WTC11 (cell line): ENCODE measurements around the gene PSD2. TPM values are rescaled to one million over a fixed set of nuclear protein-coding genes. Genes with fewer than 3 reads are reported as not detected.

Experiments
- ATAC-seq: fragments of 200-7000 bp; cut with Tn5 transposase; 2 replicates; pipeline ENCODE4 v1.10.0; 2021; ENCODE audit warnings: mild to moderate bottlenecking, moderate library complexity
- CTCF ChIA-PET: fragments of 300-600 bp; sonication (Branson Sonifier 250); formaldehyde crosslinking; loops from one replicate; lab custom pipeline; 2021; ENCODE audit warnings: antibody characterized with exemption; lab: Charles Lee
- POLR2A ChIA-PET: fragments of 350-600 bp; sonication (Branson Sonifier 250); formaldehyde crosslinking; loops from one replicate; lab custom pipeline; 2021; ENCODE audit warnings: antibody characterized with exemption; lab: Charles Lee
- DNase-seq: peaks from one replicate; pipeline ENCODE4 v3.0.0; 2021; ENCODE audit warnings: low spot score
- H3K27ac Mint-ChIP-seq: 2 replicates; pipeline ENCODE4 v1.8.0; 2021; ENCODE audit warnings: mixed read lengths
- H3K27me3 Mint-ChIP-seq: 2 replicates; pipeline ENCODE4 v1.8.0; 2021; ENCODE audit warnings: low read depth, mild to moderate bottlenecking, moderate library complexity, mixed read lengths
- H3K36me3 Mint-ChIP-seq: 2 replicates; pipeline ENCODE4 v1.8.0; 2021; ENCODE audit warnings: mixed read lengths
- H3K4me1 Mint-ChIP-seq: 2 replicates; pipeline ENCODE4 v1.8.0; 2022; ENCODE audit warnings: mixed read lengths
- H3K4me3 Mint-ChIP-seq: 2 replicates; pipeline ENCODE4 v1.8.0; 2021; ENCODE audit warnings: mild to moderate bottlenecking, moderate library complexity, mixed read lengths
- H3K9me3 Mint-ChIP-seq: 2 replicates; pipeline ENCODE4 v1.8.0; 2021; ENCODE audit warnings: mixed read lengths
- ATF1 ChIP-seq: sonication (generic); formaldehyde crosslinking; IDR thresholded peaks from 2 replicates; pipeline ENCODE4 v1.8.1; 2023; ENCODE audit warnings: mild to moderate bottlenecking, moderate library complexity, missing genetic modification reagents
- CBFB ChIP-seq: sonication (generic); formaldehyde crosslinking; IDR thresholded peaks from 2 replicates; pipeline ENCODE4 v1.8.1; 2022; ENCODE audit warnings: mild to moderate bottlenecking, low read depth, missing genetic modification reagents
- ESRRA ChIP-seq: sonication (generic); formaldehyde crosslinking; IDR thresholded peaks from 2 replicates; pipeline ENCODE4 v1.8.1; 2022; ENCODE audit warnings: mild to moderate bottlenecking, missing genetic modification reagents, borderline replicate concordance
- MXD4 ChIP-seq: fragments of 250-450 bp; sonication (Bioruptor Pico); IDR thresholded peaks from 2 replicates; pipeline ENCODE4 v1.8.0; 2021; ENCODE audit warnings: mild to moderate bottlenecking, moderate library complexity, borderline replicate concordance
- NR1H2 ChIP-seq: sonication (generic); formaldehyde crosslinking; IDR thresholded peaks from 2 replicates; pipeline ENCODE4 v1.9.0; 2021; ENCODE audit warnings: mild to moderate bottlenecking, moderate library complexity, missing genetic modification reagents
- RELA ChIP-seq: sonication (generic); formaldehyde crosslinking; IDR thresholded peaks from 2 replicates; pipeline ENCODE4 v1.8.1; 2022; ENCODE audit warnings: missing genetic modification reagents, mild to moderate bottlenecking, borderline replicate concordance
- TEAD1 ChIP-seq: sonication (generic); formaldehyde crosslinking; IDR thresholded peaks from 2 replicates; pipeline ENCODE4 v1.8.0; 2022; ENCODE audit warnings: mild to moderate bottlenecking, missing genetic modification reagents
- TEAD4 ChIP-seq: sonication (generic); formaldehyde crosslinking; IDR thresholded peaks from 2 replicates; pipeline ENCODE4 v1.8.0; 2022; ENCODE audit warnings: mild to moderate bottlenecking, missing genetic modification reagents
- ZNF219 ChIP-seq: sonication (generic); formaldehyde crosslinking; IDR thresholded peaks from 2 replicates; pipeline ENCODE4 v1.8.0; 2023; ENCODE audit warnings: missing genetic modification reagents, mild to moderate bottlenecking, borderline replicate concordance
- ZNF317 ChIP-seq: sonication (generic); formaldehyde crosslinking; IDR thresholded peaks from 2 replicates; pipeline ENCODE4 v1.8.1; 2023; ENCODE audit warnings: low read depth, mild to moderate bottlenecking, moderate library complexity, missing genetic modification reagents, borderline replicate concordance
- ZNF423 ChIP-seq: fragments of 250-450 bp; sonication (Bioruptor Pico); IDR thresholded peaks from 2 replicates; pipeline ENCODE4 v2.1.2; 2022; ENCODE audit warnings: mild to moderate bottlenecking, moderate library complexity
- total RNA-seq: library from RNA; stranded (reverse); gene quantifications from 3 replicates; pipeline ENCODE4 v1.2.3, GENCODE V29; 2021
- TF ChIP-seq, protein P1 (sequence below): fragments of 250-450 bp; sonication (Bioruptor Pico); IDR thresholded peaks from 2 replicates; pipeline ENCODE4 v2.1.2; 2022; ENCODE audit warnings: mild to moderate bottlenecking, moderate library complexity
- TF ChIP-seq, protein P2 (sequence below): sonication (generic); formaldehyde crosslinking; IDR thresholded peaks from 2 replicates; pipeline ENCODE4 v1.8.1; 2022; ENCODE audit warnings: low read depth, mild to moderate bottlenecking, moderate library complexity, missing genetic modification reagents, borderline replicate concordance
- TF ChIP-seq, protein P3 (sequence below): sonication (generic); formaldehyde crosslinking; IDR thresholded peaks from 2 replicates; pipeline ENCODE4 v1.8.1; 2023; ENCODE audit warnings: mild to moderate bottlenecking, missing genetic modification reagents
- TF ChIP-seq, protein P4 (sequence below): sonication (generic); formaldehyde crosslinking; IDR thresholded peaks from 2 replicates; pipeline ENCODE4 v1.8.1; 2022; ENCODE audit warnings: low read depth, missing genetic modification reagents, borderline replicate concordance
- TF ChIP-seq, protein P5 (sequence below): sonication (generic); formaldehyde crosslinking; IDR thresholded peaks from 2 replicates; pipeline ENCODE4 v1.8.0; 2022; ENCODE audit warnings: mild to moderate bottlenecking, missing genetic modification reagents
- TF ChIP-seq, protein P6 (sequence below): sonication (generic); formaldehyde crosslinking; IDR thresholded peaks from 2 replicates; pipeline ENCODE4 v1.8.0; 2022; ENCODE audit warnings: mild to moderate bottlenecking, missing genetic modification reagents
- TF ChIP-seq, protein P7 (sequence below): sonication (generic); formaldehyde crosslinking; IDR thresholded peaks from 2 replicates; pipeline ENCODE4 v1.8.0; 2022; ENCODE audit warnings: mild to moderate bottlenecking, missing genetic modification reagents
- TF ChIP-seq, protein P8 (sequence below): sonication (generic); formaldehyde crosslinking; IDR thresholded peaks from 2 replicates; pipeline ENCODE4 v1.8.0; 2023; ENCODE audit warnings: missing genetic modification reagents
- TF ChIP-seq, protein P9 (sequence below): fragments of 250-450 bp; sonication (Bioruptor Pico); IDR thresholded peaks from 2 replicates; pipeline ENCODE4 v1.9.0; 2021; ENCODE audit warnings: mild to moderate bottlenecking

The PSD2 gene
- total RNA-seq, 1 experiment from 2014 or later = 0.57 TPM

DNA sequence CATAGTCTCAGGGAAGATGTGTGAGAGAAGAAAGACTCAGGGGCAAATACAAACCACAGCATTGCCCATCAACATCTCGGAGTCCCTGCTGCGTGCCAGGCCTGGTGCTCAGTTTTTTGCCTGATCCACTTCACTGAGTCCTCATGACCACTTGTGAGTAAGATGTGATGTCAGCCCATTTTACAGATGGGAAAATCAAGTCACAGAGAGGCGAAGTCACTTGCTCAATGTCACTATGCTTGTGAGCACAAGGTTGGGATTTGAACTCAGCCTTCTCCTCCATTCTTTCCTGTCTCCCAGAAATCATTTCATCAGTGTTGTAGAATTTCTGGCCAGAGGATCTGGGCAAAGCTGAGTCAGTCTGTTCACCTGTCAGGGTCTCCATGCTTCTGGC, 34.6 kb upstream of the PSD2 start:
- POLR2A ChIA-PET = no interaction called here
- Mint-ChIP-seq H3K27me3 (peaks cover 75% of the 10 kb centered on the region), H3K27ac (no peak overlapping the region), H3K4me3 (no peak overlapping the region), H3K4me1 (peaks cover 65% of the 10 kb centered on the region), H3K36me3 (no peaks in the 10 kb centered on the region), H3K9me3 (no peaks in the 10 kb centered on the region)
- TF ChIP-seq ZNF219 (CRISPR knock-in tag) (no peak), RELA (CRISPR knock-in tag) (no peak), MXD4 (CRISPR knock-in tag) (no peak), CBFB (no peak), ESRRA (CRISPR knock-in tag) (no peak), NR1H2 (CRISPR knock-in tag) (no peak), TEAD1 (CRISPR knock-in tag) (no peak)
- TF ChIP-seq, protein P1, sequence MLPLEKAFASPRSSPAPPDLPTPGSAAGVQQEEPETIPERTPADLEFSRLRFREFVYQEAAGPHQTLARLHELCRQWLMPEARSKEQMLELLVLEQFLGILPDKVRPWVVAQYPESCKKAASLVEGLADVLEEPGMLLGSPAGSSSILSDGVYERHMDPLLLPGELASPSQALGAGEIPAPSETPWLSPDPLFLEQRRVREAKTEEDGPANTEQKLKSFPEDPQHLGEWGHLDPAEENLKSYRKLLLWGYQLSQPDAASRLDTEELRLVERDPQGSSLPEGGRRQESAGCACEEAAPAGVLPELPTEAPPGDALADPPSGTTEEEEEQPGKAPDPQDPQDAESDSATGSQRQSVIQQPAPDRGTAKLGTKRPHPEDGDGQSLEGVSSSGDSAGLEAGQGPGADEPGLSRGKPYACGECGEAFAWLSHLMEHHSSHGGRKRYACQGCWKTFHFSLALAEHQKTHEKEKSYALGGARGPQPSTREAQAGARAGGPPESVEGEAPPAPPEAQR (CRISPR knock-in tag) = no peak
- TF ChIP-seq, protein P2, sequence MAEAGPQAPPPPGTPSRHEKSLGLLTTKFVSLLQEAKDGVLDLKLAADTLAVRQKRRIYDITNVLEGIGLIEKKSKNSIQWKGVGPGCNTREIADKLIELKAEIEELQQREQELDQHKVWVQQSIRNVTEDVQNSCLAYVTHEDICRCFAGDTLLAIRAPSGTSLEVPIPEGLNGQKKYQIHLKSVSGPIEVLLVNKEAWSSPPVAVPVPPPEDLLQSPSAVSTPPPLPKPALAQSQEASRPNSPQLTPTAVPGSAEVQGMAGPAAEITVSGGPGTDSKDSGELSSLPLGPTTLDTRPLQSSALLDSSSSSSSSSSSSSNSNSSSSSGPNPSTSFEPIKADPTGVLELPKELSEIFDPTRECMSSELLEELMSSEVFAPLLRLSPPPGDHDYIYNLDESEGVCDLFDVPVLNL (CRISPR knock-in tag) = no peak
- TF ChIP-seq, protein P3, sequence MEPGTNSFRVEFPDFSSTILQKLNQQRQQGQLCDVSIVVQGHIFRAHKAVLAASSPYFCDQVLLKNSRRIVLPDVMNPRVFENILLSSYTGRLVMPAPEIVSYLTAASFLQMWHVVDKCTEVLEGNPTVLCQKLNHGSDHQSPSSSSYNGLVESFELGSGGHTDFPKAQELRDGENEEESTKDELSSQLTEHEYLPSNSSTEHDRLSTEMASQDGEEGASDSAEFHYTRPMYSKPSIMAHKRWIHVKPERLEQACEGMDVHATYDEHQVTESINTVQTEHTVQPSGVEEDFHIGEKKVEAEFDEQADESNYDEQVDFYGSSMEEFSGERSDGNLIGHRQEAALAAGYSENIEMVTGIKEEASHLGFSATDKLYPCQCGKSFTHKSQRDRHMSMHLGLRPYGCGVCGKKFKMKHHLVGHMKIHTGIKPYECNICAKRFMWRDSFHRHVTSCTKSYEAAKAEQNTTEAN (CRISPR knock-in tag) = no peak
- no peak for DNase-seq
- no peak for ATAC-seq
- CTCF ChIA-PET = interaction anchor here (1.5 kb wide), 1 partner anchor 14 kb away, joined by 4 read pairs; no protein-coding TSS in a partner anchor

DNA sequence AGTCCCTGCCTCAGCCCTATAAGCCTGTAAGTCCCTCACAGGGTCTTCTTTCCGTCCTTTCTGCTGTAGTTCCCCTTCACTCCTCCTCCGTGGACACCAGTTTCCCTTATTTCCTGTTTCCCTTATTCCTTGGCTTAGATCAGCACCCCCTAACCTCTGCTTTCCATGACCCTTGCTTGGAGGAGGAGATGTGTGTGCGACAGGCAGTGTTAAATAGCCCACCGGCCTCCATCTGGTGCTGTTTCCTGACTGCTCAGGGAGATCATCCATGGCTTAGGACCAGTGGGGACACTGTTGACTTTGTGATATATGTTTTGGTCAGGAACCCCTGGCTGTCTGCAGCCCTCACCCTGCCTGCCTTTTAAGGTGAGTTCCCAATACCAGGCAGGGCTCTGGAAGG, 34.1 kb upstream of the PSD2 start:
- Mint-ChIP-seq H3K4me1 (peaks cover 61% of the 10 kb centered on the region), H3K4me3 (no peak overlapping the region), H3K36me3 (no peaks in the 10 kb centered on the region), H3K27ac (no peak overlapping the region), H3K9me3 (no peaks in the 10 kb centered on the region), H3K27me3 (peaks cover 75% of the 10 kb centered on the region)
- no peak for DNase-seq
- ChIA-PET POLR2A (no interaction called here), CTCF (interaction anchor here (3.2 to 4.9 kb wide), 2 partner anchors 14 to 71 kb away, joined by 16 to 77 read pairs; no protein-coding TSS in a partner anchor)
- ATAC-seq = no peak
- TF ChIP-seq, protein P4, sequence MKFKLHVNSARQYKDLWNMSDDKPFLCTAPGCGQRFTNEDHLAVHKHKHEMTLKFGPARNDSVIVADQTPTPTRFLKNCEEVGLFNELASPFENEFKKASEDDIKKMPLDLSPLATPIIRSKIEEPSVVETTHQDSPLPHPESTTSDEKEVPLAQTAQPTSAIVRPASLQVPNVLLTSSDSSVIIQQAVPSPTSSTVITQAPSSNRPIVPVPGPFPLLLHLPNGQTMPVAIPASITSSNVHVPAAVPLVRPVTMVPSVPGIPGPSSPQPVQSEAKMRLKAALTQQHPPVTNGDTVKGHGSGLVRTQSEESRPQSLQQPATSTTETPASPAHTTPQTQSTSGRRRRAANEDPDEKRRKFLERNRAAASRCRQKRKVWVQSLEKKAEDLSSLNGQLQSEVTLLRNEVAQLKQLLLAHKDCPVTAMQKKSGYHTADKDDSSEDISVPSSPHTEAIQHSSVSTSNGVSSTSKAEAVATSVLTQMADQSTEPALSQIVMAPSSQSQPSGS (CRISPR knock-in tag) = no peak
- TF ChIP-seq, protein P5, sequence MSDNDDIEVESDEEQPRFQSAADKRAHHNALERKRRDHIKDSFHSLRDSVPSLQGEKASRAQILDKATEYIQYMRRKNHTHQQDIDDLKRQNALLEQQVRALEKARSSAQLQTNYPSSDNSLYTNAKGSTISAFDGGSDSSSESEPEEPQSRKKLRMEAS (CRISPR knock-in tag) = no peak
- TF ChIP-seq, protein P6, sequence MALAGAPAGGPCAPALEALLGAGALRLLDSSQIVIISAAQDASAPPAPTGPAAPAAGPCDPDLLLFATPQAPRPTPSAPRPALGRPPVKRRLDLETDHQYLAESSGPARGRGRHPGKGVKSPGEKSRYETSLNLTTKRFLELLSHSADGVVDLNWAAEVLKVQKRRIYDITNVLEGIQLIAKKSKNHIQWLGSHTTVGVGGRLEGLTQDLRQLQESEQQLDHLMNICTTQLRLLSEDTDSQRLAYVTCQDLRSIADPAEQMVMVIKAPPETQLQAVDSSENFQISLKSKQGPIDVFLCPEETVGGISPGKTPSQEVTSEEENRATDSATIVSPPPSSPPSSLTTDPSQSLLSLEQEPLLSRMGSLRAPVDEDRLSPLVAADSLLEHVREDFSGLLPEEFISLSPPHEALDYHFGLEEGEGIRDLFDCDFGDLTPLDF (CRISPR knock-in tag) = no peak
- TF ChIP-seq, protein P7, sequence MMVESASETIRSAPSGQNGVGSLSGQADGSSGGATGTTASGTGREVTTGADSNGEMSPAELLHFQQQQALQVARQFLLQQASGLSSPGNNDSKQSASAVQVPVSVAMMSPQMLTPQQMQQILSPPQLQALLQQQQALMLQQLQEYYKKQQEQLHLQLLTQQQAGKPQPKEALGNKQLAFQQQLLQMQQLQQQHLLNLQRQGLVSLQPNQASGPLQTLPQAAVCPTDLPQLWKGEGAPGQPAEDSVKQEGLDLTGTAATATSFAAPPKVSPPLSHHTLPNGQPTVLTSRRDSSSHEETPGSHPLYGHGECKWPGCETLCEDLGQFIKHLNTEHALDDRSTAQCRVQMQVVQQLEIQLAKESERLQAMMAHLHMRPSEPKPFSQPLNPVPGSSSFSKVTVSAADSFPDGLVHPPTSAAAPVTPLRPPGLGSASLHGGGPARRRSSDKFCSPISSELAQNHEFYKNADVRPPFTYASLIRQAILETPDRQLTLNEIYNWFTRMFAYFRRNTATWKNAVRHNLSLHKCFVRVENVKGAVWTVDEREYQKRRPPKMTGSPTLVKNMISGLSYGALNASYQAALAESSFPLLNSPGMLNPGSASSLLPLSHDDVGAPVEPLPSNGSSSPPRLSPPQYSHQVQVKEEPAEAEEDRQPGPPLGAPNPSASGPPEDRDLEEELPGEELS (CRISPR knock-in tag) = no peak
- TF ChIP-seq ZNF317 (CRISPR knock-in tag) (no peak), TEAD4 (no peak), ATF1 (CRISPR knock-in tag) (no peak), ZNF423 (CRISPR knock-in tag) (no peak)
- TF ChIP-seq, protein P8, sequence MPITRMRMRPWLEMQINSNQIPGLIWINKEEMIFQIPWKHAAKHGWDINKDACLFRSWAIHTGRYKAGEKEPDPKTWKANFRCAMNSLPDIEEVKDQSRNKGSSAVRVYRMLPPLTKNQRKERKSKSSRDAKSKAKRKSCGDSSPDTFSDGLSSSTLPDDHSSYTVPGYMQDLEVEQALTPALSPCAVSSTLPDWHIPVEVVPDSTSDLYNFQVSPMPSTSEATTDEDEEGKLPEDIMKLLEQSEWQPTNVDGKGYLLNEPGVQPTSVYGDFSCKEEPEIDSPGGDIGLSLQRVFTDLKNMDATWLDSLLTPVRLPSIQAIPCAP = no peak
- TF ChIP-seq, protein P9, sequence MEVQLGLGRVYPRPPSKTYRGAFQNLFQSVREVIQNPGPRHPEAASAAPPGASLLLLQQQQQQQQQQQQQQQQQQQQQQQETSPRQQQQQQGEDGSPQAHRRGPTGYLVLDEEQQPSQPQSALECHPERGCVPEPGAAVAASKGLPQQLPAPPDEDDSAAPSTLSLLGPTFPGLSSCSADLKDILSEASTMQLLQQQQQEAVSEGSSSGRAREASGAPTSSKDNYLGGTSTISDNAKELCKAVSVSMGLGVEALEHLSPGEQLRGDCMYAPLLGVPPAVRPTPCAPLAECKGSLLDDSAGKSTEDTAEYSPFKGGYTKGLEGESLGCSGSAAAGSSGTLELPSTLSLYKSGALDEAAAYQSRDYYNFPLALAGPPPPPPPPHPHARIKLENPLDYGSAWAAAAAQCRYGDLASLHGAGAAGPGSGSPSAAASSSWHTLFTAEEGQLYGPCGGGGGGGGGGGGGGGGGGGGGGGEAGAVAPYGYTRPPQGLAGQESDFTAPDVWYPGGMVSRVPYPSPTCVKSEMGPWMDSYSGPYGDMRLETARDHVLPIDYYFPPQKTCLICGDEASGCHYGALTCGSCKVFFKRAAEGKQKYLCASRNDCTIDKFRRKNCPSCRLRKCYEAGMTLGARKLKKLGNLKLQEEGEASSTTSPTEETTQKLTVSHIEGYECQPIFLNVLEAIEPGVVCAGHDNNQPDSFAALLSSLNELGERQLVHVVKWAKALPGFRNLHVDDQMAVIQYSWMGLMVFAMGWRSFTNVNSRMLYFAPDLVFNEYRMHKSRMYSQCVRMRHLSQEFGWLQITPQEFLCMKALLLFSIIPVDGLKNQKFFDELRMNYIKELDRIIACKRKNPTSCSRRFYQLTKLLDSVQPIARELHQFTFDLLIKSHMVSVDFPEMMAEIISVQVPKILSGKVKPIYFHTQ = no peak
